PC-9 (cell line): Measurements from ENCODE around the gene SBK3. TPM values are rescaled to one million over a fixed set of nuclear protein-coding genes. Genes with fewer than 3 reads are reported as not detected.

Experiments
- BruUV-seq: library from RNA; stranded (reverse); fragments of 400-500 nt; replicated peaks from 2 replicates; lab custom pipeline; 2021; lab: Mats Ljungman, UMichigan
- CTCF ChIA-PET: fragments of 300-600 bp; sonication (Branson Sonifier 250); formaldehyde crosslinking; loops from one replicate; lab custom pipeline; 2022; ENCODE audit warnings: antibody characterized with exemption; lab: Charles Lee
- POLR2A ChIA-PET: fragments of 300-600 bp; sonication (Branson Sonifier 250); formaldehyde crosslinking; loops from one replicate; lab custom pipeline; 2022; ENCODE audit warnings: antibody characterized with exemption; ENCODE audit not compliant: unreplicated experiment; lab: Charles Lee
- DNase-seq, 2 experiments: peaks; one replicate each; pipeline versions ENCODE4 v3.0.0 to v3.0.0-alpha.2; 2015 to 2022; ENCODE audit warnings: mixed read lengths in 1 of 2
- H2AFZ ChIP-seq: fragments of 200-600 bp; sonication (generic); 2 replicates; pipeline ENCODE4 v1.8.1; 2017; ENCODE audit warnings: antibody characterized with exemption
- H3F3A ChIP-seq: fragments of 200-600 bp; sonication (generic); 2 replicates; pipeline ENCODE4 v1.8.1; 2017; ENCODE audit warnings: antibody characterized with exemption, mild to moderate bottlenecking, low read depth; ENCODE audit not compliant: insufficient read depth
- H3K27ac ChIP-seq: fragments of 200-600 bp; sonication (generic); 2 replicates; pipeline ENCODE4 v1.6.1; 2016; ENCODE audit warnings: mixed run types
- H3K27me3 ChIP-seq: fragments of 200-600 bp; sonication (generic); 2 replicates; pipeline ENCODE4 v1.6.1; 2016; ENCODE audit warnings: low read depth, mixed run types; ENCODE audit not compliant: insufficient read depth
- H3K36me3 ChIP-seq: fragments of 200-600 bp; sonication (generic); 2 replicates; pipeline ENCODE4 v1.6.1; 2016; ENCODE audit warnings: low read depth, mixed run types
- H3K4me1 ChIP-seq: fragments of 200-600 bp; sonication (generic); replicated peaks from 2 replicates; pipeline ENCODE4 v1.6.1; 2016; ENCODE audit warnings: mixed run types; ENCODE audit not compliant: insufficient read depth
- H3K4me2 ChIP-seq: fragments of 200-600 bp; sonication (generic); 2 replicates; pipeline ENCODE4 v1.6.1; 2017; ENCODE audit warnings: mixed run types
- H3K4me3 ChIP-seq: fragments of 200-600 bp; sonication (generic); 2 replicates; pipeline ENCODE4 v1.6.1; 2016; ENCODE audit warnings: mixed run types
- H3K79me2 ChIP-seq: fragments of 200-600 bp; sonication (generic); 2 replicates; pipeline ENCODE4 v1.6.1; 2017; ENCODE audit warnings: low read depth, mixed run types
- H3K9me2 ChIP-seq: fragments of 200-600 bp; sonication (generic); 2 replicates; pipeline ENCODE4 v1.8.1; 2017; ENCODE audit warnings: mild to moderate bottlenecking; ENCODE audit not compliant: insufficient read depth
- H3K9me3 ChIP-seq: fragments of 200-600 bp; sonication (generic); 2 replicates; pipeline ENCODE4 v1.8.1; 2016; ENCODE audit warnings: low read depth; ENCODE audit not compliant: insufficient read depth
- H4K20me1 ChIP-seq: fragments of 200-600 bp; sonication (generic); 2 replicates; pipeline ENCODE4 v1.8.1; 2017; ENCODE audit not compliant: insufficient read depth
- CTCF ChIP-seq: fragments of 200-600 bp; sonication (generic); conservative IDR thresholded peaks from 2 replicates; pipeline ENCODE4 v1.6.1; 2017; ENCODE audit warnings: mixed run types, antibody characterized with exemption, mild to moderate bottlenecking, moderate library complexity
- EZH2 ChIP-seq: fragments of 200-600 bp; sonication (generic); IDR thresholded peaks from 2 replicates; pipeline ENCODE4 v1.8.0; 2017; ENCODE audit warnings: antibody characterized with exemption, low read depth
- intact Hi-C: fragments of 100-400 bp; cut with micrococcal nuclease; formaldehyde crosslinking; loops from one replicate; pipeline ENCODE4 v1.10.0; 2022; ENCODE audit not compliant: unreplicated experiment
- total RNA-seq: library from RNA; stranded (reverse); gene quantifications from 2 replicates; pipeline ENCODE4 v1.2.3, GENCODE V29; 2021

The SBK3 gene
- total RNA-seq, 1 experiment from 2014 or later: 41.4 TPM

DNA sequence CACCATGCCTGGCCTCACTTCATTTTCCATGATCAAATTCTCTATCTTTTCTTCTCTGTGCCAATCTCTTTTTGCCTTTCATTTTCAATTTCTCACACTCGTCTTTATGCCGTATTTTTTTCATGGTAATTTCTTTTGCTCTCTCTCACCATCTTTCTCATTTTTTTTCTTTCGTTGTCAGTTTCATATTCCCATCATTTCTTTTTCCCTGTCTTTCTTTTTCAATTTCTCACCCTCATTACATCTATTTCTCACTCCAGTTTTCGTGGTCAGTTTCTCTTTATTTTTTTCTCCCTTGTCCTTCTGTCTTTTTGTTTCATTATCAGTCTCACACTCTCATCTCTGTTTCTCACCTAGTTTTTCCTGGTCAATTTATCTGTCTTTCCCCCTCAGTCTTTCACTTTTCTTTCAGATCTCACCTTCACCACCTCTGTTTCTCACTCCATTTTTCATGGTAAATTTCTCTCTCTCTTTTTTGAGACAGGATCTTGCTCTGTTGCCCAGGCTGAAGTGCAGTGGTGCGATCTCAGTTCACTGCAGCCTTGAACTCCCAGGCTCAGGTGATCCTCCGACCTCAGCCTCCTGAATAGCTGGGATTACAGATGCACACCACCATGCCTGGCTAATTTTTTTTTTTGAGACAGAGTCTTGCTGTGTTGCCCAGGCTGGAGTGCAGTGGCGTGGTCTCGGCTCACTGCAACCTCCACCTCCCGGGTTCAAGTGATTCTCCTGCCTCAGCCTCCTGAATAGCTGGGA is 43.0 kb downstream of the SBK3 start:
- Histone ChIP-seq H3K36me3 (no peaks in the 10 kb centered on the region), H3K9me3 (no peaks in the 10 kb centered on the region), H3F3A (no peaks in the 10 kb centered on the region), H3K27me3 (peaks cover 23% of the 10 kb centered on the region), H3K27ac (no peak overlapping the region), H3K4me1 (no peaks in the 10 kb centered on the region), H3K79me2 (no peaks in the 10 kb centered on the region), H3K4me3 (no peak overlapping the region), H3K4me2 (no peak overlapping the region), H4K20me1 (no peaks in the 10 kb centered on the region), H2AFZ (no peak overlapping the region), H3K9me2 (no peaks in the 10 kb centered on the region)
- TF ChIP-seq CTCF: no peak
- TF ChIP-seq EZH2: no peak
- DNase-seq: no peak
- intact Hi-C loops: loop anchor here (5.0 to 10.0 kb wide), 2 partner anchors 85 to 618 kb away; no protein-coding TSS in a partner anchor
- BruUV-seq: no TSS peak
- ChIA-PET CTCF (interaction anchor here (0.6 kb wide), 1 partner anchor 34 kb away, joined by 6 read pairs; no protein-coding TSS in a partner anchor), POLR2A (interaction anchor here (0.6 kb wide), 1 partner anchor 45 kb away, joined by 22 read pairs; no protein-coding TSS in a partner anchor)

GRCh38 chr19:55500368-55500952 is 44.9 kb downstream of the SBK3 start:
- TF ChIP-seq CTCF (no peak), EZH2 (no peak)
- CTCF ChIA-PET: no interaction called here
- POLR2A ChIA-PET: no interaction called here
- no peak overlapping the region for H3K4me2 ChIP-seq
- no peaks in the 10 kb centered on the region for H3K9me2 ChIP-seq
- H3K36me3 ChIP-seq: no peaks in the 10 kb centered on the region
- BruUV-seq: no TSS peak
- no peaks in the 10 kb centered on the region for H3K9me3 ChIP-seq
- no peak overlapping the region for H3K27ac ChIP-seq
- no peaks in the 10 kb centered on the region for H4K20me1 ChIP-seq
- no peak overlapping the region for H2AFZ ChIP-seq
- no peak for DNase-seq
- intact Hi-C loops: loop anchor here (5.0 to 10.0 kb wide), 2 partner anchors 83 to 616 kb away; no protein-coding TSS in a partner anchor
- no peaks in the 10 kb centered on the region for H3K79me2 ChIP-seq
- no peak overlapping the region for H3K4me3 ChIP-seq
- H3K4me1 ChIP-seq: peaks cover 10% of the 10 kb centered on the region
- peaks cover 11% of the 10 kb centered on the region for H3F3A ChIP-seq
- H3K27me3 ChIP-seq: peaks cover 16% of the 10 kb centered on the region

- no peak overlapping the region for H3K27ac ChIP-seq
- TF ChIP-seq CTCF (no peak), EZH2 (no peak)
- H3K79me2 ChIP-seq: no peaks in the 10 kb centered on the region
- no peaks in the 10 kb centered on the region for H3K9me3 ChIP-seq
- H4K20me1 ChIP-seq: no peaks in the 10 kb centered on the region
- intact Hi-C loops: loop anchor here (5.0 kb wide), 1 partner anchor 36 kb away; the partner anchor contains the start of genes C19orf85 and ISOC2
- H2AFZ ChIP-seq: no peak overlapping the region
- H3K9me2 ChIP-seq: no peaks in the 10 kb centered on the region
- H3K36me3 ChIP-seq: no peaks in the 10 kb centered on the region
- H3K4me3 ChIP-seq: no peak overlapping the region
- H3K27me3 ChIP-seq: peaks cover 12% of the 10 kb centered on the region
- DNase-seq: no peak
- no TSS peak for BruUV-seq
- H3F3A ChIP-seq: peaks cover 14% of the 10 kb centered on the region
- peaks cover 13% of the 10 kb centered on the region for H3K4me1 ChIP-seq
- ChIA-PET POLR2A (no interaction called here), CTCF (interaction anchor here (0.6 kb wide), 1 partner anchor 75 kb away, joined by 4 read pairs; no protein-coding TSS in a partner anchor)
- H3K4me2 ChIP-seq: no peak overlapping the region
Measured at GRCh38 chr19:55498246-55498840, 47.0 kb downstream of the SBK3 start.
